ENCODE data around the gene IL17RB. TPM values are rescaled to one million over a fixed set of nuclear protein-coding genes. Genes with fewer than 3 reads are reported as not detected.

Gene IL17RB
- total and polyA plus RNA-seq, 8 donors = 4.0 to 18.8 (median 6.6) TPM

GRCh38 chr3:53845103-53845880 lies 1.1 kb upstream of the IL17RB start:
- ATAC-seq = peak; percentile 18 to 56 (median 32)
- peak in 5 of 6 donors; percentile 69 to 87 (median 71) for DNase-seq
- no peaks in the 10 kb centered on the region for H3K27me3 ChIP-seq
- 5 to 6% methylated on average over 25 of the region's 25 CpGs for WGBS, 2 donors
- no peak for TF ChIP-seq CTCF (IDR thresholded peaks at IDR 0.05)
- intact Hi-C loops (cut with DNase I) = no loop called here
- peak overlapping the region; percentile 52 to 88 (median 78) for H3K4me3 ChIP-seq
- no peak for FAIRE-seq
- H3K9me3 ChIP-seq = no peaks in the 10 kb centered on the region
- H3K27ac ChIP-seq = peak overlapping the region; percentile 95 to 99 (median 96)
- peaks cover 32 to 40% (median 36%) of the 10 kb centered on the region in 3 donors for H3K4me1 ChIP-seq
- H3K36me3 ChIP-seq = no peaks in the 10 kb centered on the region

DNA sequence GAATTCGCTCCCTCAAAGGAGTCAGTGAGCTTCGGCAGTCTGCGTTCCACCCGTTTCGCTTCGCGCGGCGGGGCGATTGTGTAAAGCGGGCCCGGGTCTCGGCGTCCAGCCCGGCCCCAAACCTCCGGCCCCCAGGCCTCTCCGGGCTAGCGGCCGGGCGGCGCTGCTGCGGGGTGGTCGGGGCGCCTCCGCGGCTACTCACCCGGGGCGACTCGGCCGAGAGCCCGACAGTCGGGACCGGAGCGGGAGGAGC lies 561 bp upstream of the IL17RB start:
- Histone ChIP-seq H3K27ac (peak overlapping the region; percentile 95 to 99 (median 96)), H3K4me3 (peak overlapping the region; percentile 52 to 88 (median 78)), H3K9me3 (no peaks in the 10 kb centered on the region), H3K4me1 (peaks cover 32 to 37% (median 36%) of the 10 kb centered on the region in 3 donors), H3K27me3 (no peaks in the 10 kb centered on the region), H3K36me3 (no peaks in the 10 kb centered on the region)
- DNase-seq (peak in 1 of 6 donors; percentile 80), ATAC-seq (peak in 1 of 4 donors; percentile 0), FAIRE-seq (no peak)
- intact Hi-C loops (cut with DNase I) = no loop called here
- 0 to 1% methylated on average over 34 of the region's 34 CpGs for WGBS, 2 donors
- no peak for TF ChIP-seq CTCF (IDR thresholded peaks at IDR 0.05)

DNA sequence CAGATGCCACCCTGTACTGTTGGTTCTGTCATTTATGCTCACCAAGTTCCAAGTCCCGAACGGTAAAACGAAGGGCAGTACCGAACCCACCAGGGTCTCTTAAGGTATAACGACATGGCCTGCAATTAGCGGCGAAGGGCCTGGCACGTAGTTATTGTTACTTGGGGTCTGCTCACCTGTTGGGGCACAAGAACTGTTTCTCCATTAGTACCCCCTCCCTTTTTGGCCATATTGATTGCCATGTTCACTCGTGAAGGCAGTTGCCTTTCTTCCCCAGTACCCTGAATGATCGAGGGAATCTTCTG lies 435 bp downstream of the IL17RB start:
- intact Hi-C loops (cut with DNase I) = no loop called here
- no peak for DNase-seq
- 42 to 49% methylated on average over 10 of the region's 10 CpGs for WGBS, 2 donors
- no peak for TF ChIP-seq CTCF (IDR thresholded peaks at IDR 0.05)
- peak overlapping the region; percentile 18 to 88 (median 78) for H3K4me3 ChIP-seq
- H3K9me3 ChIP-seq = no peaks in the 10 kb centered on the region
- H3K36me3 ChIP-seq = no peaks in the 10 kb centered on the region
- peak overlapping the region in 2 of 4 donors; percentile 95 to 99 for H3K27ac ChIP-seq
- ATAC-seq = no peak
- no peaks in the 10 kb centered on the region for H3K27me3 ChIP-seq
- FAIRE-seq = no peak
- peaks cover 24 to 30% (median 27%) of the 10 kb centered on the region in 3 donors for H3K4me1 ChIP-seq

- FAIRE-seq = no peak
These were observed 3.5 kb downstream of the IL17RB start for GRCh38 chr3:53849916-53850315.

More at GRCh38 chr3:53849916-53850315, 3.5 kb downstream of the IL17RB start:
- intact Hi-C loops (cut with DNase I) = no loop called here
- Histone ChIP-seq H3K27me3 (no peaks in the 10 kb centered on the region), H3K4me3 (no peak overlapping the region), H3K9me3 (no peaks in the 10 kb centered on the region), H3K4me1 (peaks cover 0 to 3% (median 2%) of the 10 kb centered on the region in 3 donors), H3K36me3 (no peaks in the 10 kb centered on the region), H3K27ac (no peak overlapping the region)
- ATAC-seq (no peak), DNase-seq (no peak)
- WGBS, 2 donors = 96% methylated on average over 7 of the region's 7 CpGs
- no peak for TF ChIP-seq CTCF (IDR thresholded peaks at IDR 0.05)
